ENCODE measurements around the gene CEBPZOS. TPM values are rescaled to one million over a fixed set of nuclear protein-coding genes. Genes with fewer than 3 reads are reported as not detected.
A peak's percentile ranks its signal among the peaks of the same experiment; 100 is the strongest.
"Not testable (repeated sequence)": the region's sequence is repeated elsewhere in the genome, so short reads cannot be mapped to it uniquely, and the experiment has no call there.

Gene CEBPZOS
- total RNA-seq, 1 donor from 2014 or later = not detected

- Mint-ChIP-seq H3K4me1 (ENCODE audit: unreplicated experiment) (peaks cover 5% of the 10 kb centered on the region), H3K4me3 (no peak overlapping the region), H3K9me3 (no peaks in the 10 kb centered on the region), H3K27ac (no peak overlapping the region), H3K27me3 (no peaks in the 10 kb centered on the region), H3K36me3 (no peaks in the 10 kb centered on the region)
- DNase-seq (ENCODE audit: extremely low spot score, unreplicated experiment) = no peak
- no peak for TF ChIP-seq CTCF (conservative IDR thresholded peaks at IDR 0.05)
These were observed 3.7 kb upstream of the CEBPZOS start for GRCh38 chr2:37192551-37192950.

GRCh38 chr2:37195862-37196319 is 405 bp upstream of the CEBPZOS start:
- not testable (repeated sequence) for H3K4me1 Mint-ChIP-seq (ENCODE audit: unreplicated experiment); H3K36me3 Mint-ChIP-seq; H3K4me3 Mint-ChIP-seq; H3K27me3 Mint-ChIP-seq; H3K9me3 Mint-ChIP-seq; DNase-seq (ENCODE audit: extremely low spot score, unreplicated experiment)
- peak overlapping the region; percentile 72 for H3K27ac Mint-ChIP-seq

GRCh38 chr2:37198681-37199065 is 2.4 kb downstream of the CEBPZOS start:
- no peaks in the 10 kb centered on the region for H3K4me1 Mint-ChIP-seq (ENCODE audit: unreplicated experiment)
- no peaks in the 10 kb centered on the region for H3K27me3 Mint-ChIP-seq
- no peak for DNase-seq (ENCODE audit: extremely low spot score, unreplicated experiment)
- no peaks in the 10 kb centered on the region for H3K9me3 Mint-ChIP-seq
- H3K4me3 Mint-ChIP-seq = no peak overlapping the region
- H3K27ac Mint-ChIP-seq = no peak overlapping the region
- H3K36me3 Mint-ChIP-seq = peaks cover 9% of the 10 kb centered on the region
- TF ChIP-seq CTCF (conservative IDR thresholded peaks at IDR 0.05) = no peak

- H3K9me3 Mint-ChIP-seq = no peaks in the 10 kb centered on the region
- no peak overlapping the region for H3K4me3 Mint-ChIP-seq
- H3K4me1 Mint-ChIP-seq (ENCODE audit: unreplicated experiment) = no peaks in the 10 kb centered on the region
- H3K27ac Mint-ChIP-seq = no peak overlapping the region
- H3K36me3 Mint-ChIP-seq = peaks cover 32% of the 10 kb centered on the region
- no peak for DNase-seq (ENCODE audit: extremely low spot score, unreplicated experiment)
- TF ChIP-seq CTCF (conservative IDR thresholded peaks at IDR 0.05) = no peak
- H3K27me3 Mint-ChIP-seq = no peaks in the 10 kb centered on the region
These were observed 4.9 kb downstream of the CEBPZOS start for GRCh38 chr2:37201208-37201607.

GRCh38 chr2:37201766-37202165 is 5.5 kb downstream of the CEBPZOS start:
- Mint-ChIP-seq H3K4me1 (ENCODE audit: unreplicated experiment) (no peaks in the 10 kb centered on the region), H3K9me3 (no peaks in the 10 kb centered on the region), H3K36me3 (peaks cover 35% of the 10 kb centered on the region), H3K4me3 (no peak overlapping the region), H3K27ac (no peak overlapping the region), H3K27me3 (no peaks in the 10 kb centered on the region)
- no peak for DNase-seq (ENCODE audit: extremely low spot score, unreplicated experiment)
- TF ChIP-seq CTCF (conservative IDR thresholded peaks at IDR 0.05) = no peak

- Mint-ChIP-seq H3K27ac (no peak overlapping the region), H3K27me3 (no peaks in the 10 kb centered on the region), H3K4me3 (no peak overlapping the region), H3K4me1 (ENCODE audit: unreplicated experiment) (no peaks in the 10 kb centered on the region), H3K36me3 (peaks cover 55% of the 10 kb centered on the region), H3K9me3 (peaks cover 4% of the 10 kb centered on the region)
- no peak for TF ChIP-seq CTCF (conservative IDR thresholded peaks at IDR 0.05)
- DNase-seq (ENCODE audit: extremely low spot score, unreplicated experiment) = no peak
These were observed 7.4 kb downstream of the CEBPZOS start for GRCh38 chr2:37203708-37204107.

- not testable (repeated sequence) for H3K9me3 Mint-ChIP-seq; H3K27ac Mint-ChIP-seq; H3K4me1 Mint-ChIP-seq (ENCODE audit: unreplicated experiment); DNase-seq (ENCODE audit: extremely low spot score, unreplicated experiment); H3K4me3 Mint-ChIP-seq; H3K27me3 Mint-ChIP-seq
- peaks cover 69% of the 10 kb centered on the region for H3K36me3 Mint-ChIP-seq
These were observed 8.9 kb downstream of the CEBPZOS start for GRCh38 chr2:37205071-37205661.
